BLaER1 (cell line): ENCODE data around the gene F5.

Experiments
- H3K27ac ChIP-seq: shearing (Covaris generic); formaldehyde crosslinking; 2 replicates; pipeline ENCODE4 v1.8.1; 2022
- H3K27me3 ChIP-seq: shearing (Covaris generic); formaldehyde crosslinking; 2 replicates; pipeline ENCODE4 v1.8.1; 2022
- H3K36me3 ChIP-seq: shearing (Covaris generic); formaldehyde crosslinking; 2 replicates; pipeline ENCODE4 v1.8.1; 2022
- H3K4me1 ChIP-seq: shearing (Covaris generic); formaldehyde crosslinking; 2 replicates; pipeline ENCODE4 v1.8.1; 2022
- H3K4me2 ChIP-seq: shearing (Covaris generic); formaldehyde crosslinking; 2 replicates; pipeline ENCODE4 v1.8.1; 2022
- H3K4me3 ChIP-seq: shearing (Covaris generic); formaldehyde crosslinking; 2 replicates; pipeline ENCODE4 v1.8.1; 2022
- H3K9ac ChIP-seq: shearing (Covaris generic); formaldehyde crosslinking; 2 replicates; pipeline ENCODE4 v1.8.1; 2022
- H3K9me3 ChIP-seq: shearing (Covaris generic); formaldehyde crosslinking; 2 replicates; pipeline ENCODE4 v1.8.1; 2022
- H4K20me1 ChIP-seq: shearing (Covaris generic); formaldehyde crosslinking; 2 replicates; pipeline ENCODE4 v1.8.1; 2022
- Cebpa-rat ChIP-seq: shearing (Covaris generic); IDR thresholded peaks from 2 replicates; pipeline ENCODE4 v1.8.1; 2022

F5 gene

DNA sequence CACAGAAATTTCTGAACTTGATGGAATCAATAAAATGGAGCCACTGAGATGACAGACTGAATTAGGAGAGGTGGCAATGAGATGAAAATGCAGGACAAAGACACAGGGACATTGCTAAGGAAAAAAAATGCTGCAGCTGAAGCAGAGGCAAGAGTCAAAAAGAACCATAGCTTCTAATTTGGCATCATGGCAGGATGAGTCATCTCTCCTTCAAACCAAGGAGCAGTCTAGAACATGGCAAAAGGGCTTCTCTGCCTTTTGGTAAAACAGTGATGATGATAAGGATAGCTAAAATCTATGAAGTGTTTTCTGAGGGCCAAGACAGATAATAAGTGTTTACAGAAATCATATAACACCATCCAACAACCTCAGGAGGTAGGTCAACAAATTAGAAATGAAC is 117.3 kb downstream of the F5 start:
- Histone ChIP-seq H3K9ac (no peak overlapping the region), H4K20me1 (no peaks in the 10 kb centered on the region), H3K27ac (no peak overlapping the region), H3K4me2 (no peak overlapping the region), H3K9me3 (no peaks in the 10 kb centered on the region), H3K4me1 (no peaks in the 10 kb centered on the region), H3K36me3 (peaks cover 5% of the 10 kb centered on the region; the same call in 1 of the 2 replicates), H3K4me3 (no peak overlapping the region), H3K27me3 (no peaks in the 10 kb centered on the region)
- TF ChIP-seq Cebpa-rat: no peak

DNA sequence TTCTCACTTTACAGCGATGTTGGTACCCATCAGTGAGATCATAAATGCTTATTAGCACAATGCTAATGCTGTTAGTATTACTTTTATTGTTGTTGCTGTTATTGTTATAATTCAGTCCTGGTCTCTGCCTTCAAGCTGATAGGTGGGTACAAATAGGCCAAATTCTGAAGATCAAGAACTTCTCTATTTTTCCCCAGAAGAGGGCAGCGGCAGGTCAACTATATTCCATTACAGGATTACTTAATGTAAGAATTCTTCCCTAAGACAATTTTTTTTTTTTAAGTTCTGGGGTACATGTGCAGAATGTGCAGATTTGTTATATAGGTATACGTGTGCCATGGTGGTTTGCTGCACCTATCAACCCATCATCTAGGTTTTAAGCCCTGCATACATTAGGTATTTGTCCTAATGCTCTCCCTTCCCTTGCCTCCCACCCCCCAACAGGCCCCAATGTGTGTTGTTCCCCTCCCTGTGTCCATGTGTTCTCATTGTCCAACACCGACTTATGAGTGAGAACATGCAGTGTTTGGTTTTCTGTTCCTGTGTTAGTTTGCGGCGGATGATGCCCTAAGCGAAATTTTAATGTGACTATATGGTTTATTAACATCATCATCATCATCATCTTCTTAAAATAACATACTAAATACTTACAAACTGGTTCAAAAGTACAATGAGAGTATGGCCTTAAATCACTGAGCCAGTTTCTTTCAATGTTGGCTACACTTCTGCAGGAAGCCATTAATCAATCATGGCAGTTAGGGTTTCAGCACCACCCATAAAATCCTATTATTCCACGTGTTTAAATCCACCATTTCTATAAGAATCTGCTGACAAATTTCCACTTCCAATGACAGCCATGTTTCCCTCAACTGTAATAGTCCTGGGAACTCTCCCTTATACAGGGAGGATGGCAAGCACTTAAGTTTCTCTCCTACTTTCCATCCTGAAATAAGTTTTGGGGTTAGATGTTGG is 119.7 kb downstream of the F5 start:
- H3K9ac ChIP-seq: no peak overlapping the region
- no peak overlapping the region for H3K27ac ChIP-seq
- no peak overlapping the region for H3K4me3 ChIP-seq
- no peaks in the 10 kb centered on the region for H3K4me1 ChIP-seq
- no peaks in the 10 kb centered on the region for H3K27me3 ChIP-seq
- no peaks in the 10 kb centered on the region for H3K9me3 ChIP-seq
- H3K36me3 ChIP-seq: peaks cover 5% of the 10 kb centered on the region; the same call in 1 of the 2 replicates
- H4K20me1 ChIP-seq: no peaks in the 10 kb centered on the region
- H3K4me2 ChIP-seq: no peak overlapping the region
- TF ChIP-seq Cebpa-rat: no peak

DNA sequence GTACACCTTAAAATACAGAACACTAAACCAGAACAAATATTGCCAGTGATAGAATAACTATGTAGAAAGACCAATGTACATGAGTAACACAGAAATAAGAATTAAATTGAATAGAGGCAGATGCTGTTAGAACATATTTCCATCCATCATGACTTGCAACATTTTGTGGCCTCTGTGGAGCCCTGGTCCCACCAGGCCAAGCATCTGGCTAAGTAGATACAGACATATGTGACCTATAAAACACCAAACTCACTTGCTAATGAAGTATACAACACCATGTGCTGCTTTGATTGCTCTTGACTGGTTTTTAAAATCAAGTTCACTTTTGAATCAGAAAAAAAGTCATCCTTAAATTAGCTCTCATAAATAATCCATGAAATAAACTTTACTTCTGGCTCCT is 121.0 kb downstream of the F5 start:
- H3K4me2 ChIP-seq: no peak overlapping the region
- TF ChIP-seq Cebpa-rat: no peak

More for the DNA sequence above, 121.0 kb downstream of the F5 start:
- no peak overlapping the region for H3K27ac ChIP-seq
- no peaks in the 10 kb centered on the region for H3K27me3 ChIP-seq
- no peak overlapping the region for H3K4me3 ChIP-seq
- no peaks in the 10 kb centered on the region for H4K20me1 ChIP-seq
- H3K9ac ChIP-seq: no peak overlapping the region
- no peaks in the 10 kb centered on the region for H3K4me1 ChIP-seq
- peaks cover 3% of the 10 kb centered on the region for H3K9me3 ChIP-seq
- H3K36me3 ChIP-seq: peaks cover 5% of the 10 kb centered on the region; the same call in 1 of the 2 replicates
